CD4-positive, alpha-beta T cell (primary cell): ENCODE results near the gene TMEM229B. TPM values are rescaled to one million over a fixed set of nuclear protein-coding genes. Genes with fewer than 3 reads are reported as not detected.

Source experiments
- ATAC-seq: fragments of 200-7000 bp; cut with Tn5 transposase; one replicate; pipeline ENCODE4 v1.10.0; 2022; ENCODE audit warnings: mild to moderate bottlenecking; ENCODE audit not compliant: poor library complexity
- CTCF ChIA-PET: fragments of 350-600 bp; sonication (Branson Sonifier 250); formaldehyde crosslinking; loops from one replicate; lab custom pipeline; 2021; ENCODE audit warnings: antibody characterized with exemption, inconsistent platforms; lab: Charles Lee
- POLR2A ChIA-PET: fragments of 350-600 bp; sonication (Branson Sonifier 250); formaldehyde crosslinking; loops from one replicate; lab custom pipeline; 2021; ENCODE audit warnings: antibody characterized with exemption, inconsistent platforms; lab: Charles Lee
- DNase-seq, 14 experiments: peaks; one replicate each; pipeline ENCODE4 v3.0.0-alpha.2; 2013 to 2020; ENCODE audit warnings: mixed read lengths in 2 of 14
- H3K27ac ChIP-seq, 2 donors: one replicate each; pipeline versions ENCODE4 v1.5.1 to v1.7.0; 2013; ENCODE audit warnings: low read length in 2 of 2, low read depth in 1 of 2, mild to moderate bottlenecking in 1 of 2
- H3K27me3 ChIP-seq, 2 experiments: 1 replicate in 1 of 2; 2 replicates in 1 of 2; pipeline versions ENCODE4 v1.6.1 to v1.7.0; 2013; ENCODE audit warnings: low read length in 2 of 2, control low read depth in 1 of 2, mild to moderate bottlenecking in 1 of 2, moderate library complexity in 1 of 2; ENCODE audit not compliant: insufficient read depth in 2 of 2, control insufficient read depth in 1 of 2
- H3K36me3 ChIP-seq: one replicate; pipeline ENCODE4 v1.6.1; 2013; ENCODE audit warnings: low read length, control low read depth; ENCODE audit not compliant: insufficient read depth
- H3K4me1 ChIP-seq: one replicate; pipeline ENCODE4 v1.6.1; 2013; ENCODE audit warnings: low read length, control low read depth; ENCODE audit not compliant: insufficient read depth
- H3K4me3 ChIP-seq: one replicate; pipeline ENCODE4 v1.5.1; 2013; ENCODE audit warnings: mild to moderate bottlenecking, low read length, moderate library complexity
- H3K9me3 ChIP-seq, 2 experiments: 1 replicate in 1 of 2; 2 replicates in 1 of 2; pipeline versions ENCODE4 v1.6.1 to v1.7.0; 2013; ENCODE audit warnings: low read length in 2 of 2, mild to moderate bottlenecking in 2 of 2, control low read depth in 1 of 2, moderate library complexity in 1 of 2; ENCODE audit not compliant: control insufficient read depth in 1 of 2, insufficient read depth in 1 of 2
- H3K27ac Mint-ChIP-seq: one replicate; pipeline ENCODE4 v1.8.0; 2020; ENCODE audit warnings: mixed read lengths
- H3K27me3 Mint-ChIP-seq: one replicate; pipeline ENCODE4 v1.8.0; 2021; ENCODE audit warnings: mixed read lengths
- H3K36me3 Mint-ChIP-seq: one replicate; pipeline ENCODE4 v1.8.0; 2021; ENCODE audit warnings: low read depth, mixed read lengths
- H3K4me1 Mint-ChIP-seq: one replicate; pipeline ENCODE4 v1.8.0; 2021; ENCODE audit warnings: low read depth, mixed read lengths
- H3K4me3 Mint-ChIP-seq: one replicate; pipeline ENCODE4 v1.8.0; 2020; ENCODE audit warnings: mild to moderate bottlenecking, mixed read lengths
- H3K9me3 Mint-ChIP-seq: one replicate; pipeline ENCODE4 v1.8.0; 2020; ENCODE audit warnings: mixed read lengths
- intact Hi-C, 2 experiments: fragments of 100-400 bp; cut with DNase I in 1 of 2; cut with micrococcal nuclease in 1 of 2; formaldehyde crosslinking; loops; one replicate each; pipeline versions ENCODE4 v1.15.1 to v1.9.0; 2023 to 2025; cut with DNase I, micrococcal nuclease
- total RNA-seq, 174 experiments: library from RNA in 2 of 174; stranded (reverse) in 2 of 174; gene quantifications; one replicate each; pipeline ENCODE4 v1.2.3 and lab custom pipeline; 2021 to 2026
- TF ChIP-seq, protein P1 (sequence below): fragments of 200-600 bp; IDR thresholded peaks from one replicate; pipeline ENCODE4 v1.8.0; 2022; ENCODE audit warnings: antibody characterized with exemption, mild to moderate bottlenecking

The TMEM229B gene
- total RNA-seq, 2 experiments from 2014 or later, result 7.1 to 9.1 TPM

- peaks cover 19% of the 10 kb centered on the region for H3K27me3 Mint-ChIP-seq
- no peaks in the 10 kb centered on the region for H3K36me3 ChIP-seq
- H3K9me3 ChIP-seq, result no peaks in the 10 kb centered on the region
- no peaks in the 10 kb centered on the region for H3K4me1 Mint-ChIP-seq
- ATAC-seq (no peak), DNase-seq (no peak)
- no peaks in the 10 kb centered on the region for H3K4me1 ChIP-seq
- H3K4me3 Mint-ChIP-seq, result no peak overlapping the region
- no peaks in the 10 kb centered on the region for H3K36me3 Mint-ChIP-seq
- intact Hi-C loops, result no loop called here
- ChIA-PET CTCF (interaction anchor here (0.6 kb wide), 1 partner anchor 135 kb away, joined by 3 read pairs; no protein-coding TSS in a partner anchor), POLR2A (no interaction called here)
- H3K9me3 Mint-ChIP-seq, result no peaks in the 10 kb centered on the region
- H3K4me3 ChIP-seq, result no peak overlapping the region
- TF ChIP-seq, protein P1, sequence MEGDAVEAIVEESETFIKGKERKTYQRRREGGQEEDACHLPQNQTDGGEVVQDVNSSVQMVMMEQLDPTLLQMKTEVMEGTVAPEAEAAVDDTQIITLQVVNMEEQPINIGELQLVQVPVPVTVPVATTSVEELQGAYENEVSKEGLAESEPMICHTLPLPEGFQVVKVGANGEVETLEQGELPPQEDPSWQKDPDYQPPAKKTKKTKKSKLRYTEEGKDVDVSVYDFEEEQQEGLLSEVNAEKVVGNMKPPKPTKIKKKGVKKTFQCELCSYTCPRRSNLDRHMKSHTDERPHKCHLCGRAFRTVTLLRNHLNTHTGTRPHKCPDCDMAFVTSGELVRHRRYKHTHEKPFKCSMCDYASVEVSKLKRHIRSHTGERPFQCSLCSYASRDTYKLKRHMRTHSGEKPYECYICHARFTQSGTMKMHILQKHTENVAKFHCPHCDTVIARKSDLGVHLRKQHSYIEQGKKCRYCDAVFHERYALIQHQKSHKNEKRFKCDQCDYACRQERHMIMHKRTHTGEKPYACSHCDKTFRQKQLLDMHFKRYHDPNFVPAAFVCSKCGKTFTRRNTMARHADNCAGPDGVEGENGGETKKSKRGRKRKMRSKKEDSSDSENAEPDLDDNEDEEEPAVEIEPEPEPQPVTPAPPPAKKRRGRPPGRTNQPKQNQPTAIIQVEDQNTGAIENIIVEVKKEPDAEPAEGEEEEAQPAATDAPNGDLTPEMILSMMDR, result no peak
- peaks cover 0 to 2% of the 10 kb centered on the region in 2 experiments for H3K27me3 ChIP-seq
- H3K27ac ChIP-seq, result no peak overlapping the region
- H3K27ac Mint-ChIP-seq, result no peak overlapping the region
Observed at GRCh38 chr14:67436006-67436866, 52.3 kb downstream of the TMEM229B start.

GRCh38 chr14:67435603-67436002, 52.9 kb downstream of the TMEM229B start:
- peaks cover 19% of the 10 kb centered on the region for H3K27me3 Mint-ChIP-seq
- DNase-seq, result no peak
- H3K27ac Mint-ChIP-seq, result no peak overlapping the region
- no peaks in the 10 kb centered on the region for H3K36me3 Mint-ChIP-seq
- no peak overlapping the region for H3K4me3 ChIP-seq
- H3K9me3 ChIP-seq, result no peaks in the 10 kb centered on the region
- ATAC-seq, result no peak
- H3K27me3 ChIP-seq, result peaks cover 0 to 2% of the 10 kb centered on the region in 2 experiments
- H3K4me3 Mint-ChIP-seq, result no peak overlapping the region
- no peaks in the 10 kb centered on the region for H3K36me3 ChIP-seq
- intact Hi-C loops, result no loop called here
- TF ChIP-seq, protein P1, result no peak
- ChIA-PET CTCF (interaction anchor here (0.6 kb wide), 1 partner anchor 136 kb away, joined by 3 read pairs; no protein-coding TSS in a partner anchor), POLR2A (no interaction called here)
- H3K4me1 Mint-ChIP-seq, result no peaks in the 10 kb centered on the region
- no peaks in the 10 kb centered on the region for H3K4me1 ChIP-seq
- no peaks in the 10 kb centered on the region for H3K9me3 Mint-ChIP-seq
- no peak overlapping the region for H3K27ac ChIP-seq

DNA sequence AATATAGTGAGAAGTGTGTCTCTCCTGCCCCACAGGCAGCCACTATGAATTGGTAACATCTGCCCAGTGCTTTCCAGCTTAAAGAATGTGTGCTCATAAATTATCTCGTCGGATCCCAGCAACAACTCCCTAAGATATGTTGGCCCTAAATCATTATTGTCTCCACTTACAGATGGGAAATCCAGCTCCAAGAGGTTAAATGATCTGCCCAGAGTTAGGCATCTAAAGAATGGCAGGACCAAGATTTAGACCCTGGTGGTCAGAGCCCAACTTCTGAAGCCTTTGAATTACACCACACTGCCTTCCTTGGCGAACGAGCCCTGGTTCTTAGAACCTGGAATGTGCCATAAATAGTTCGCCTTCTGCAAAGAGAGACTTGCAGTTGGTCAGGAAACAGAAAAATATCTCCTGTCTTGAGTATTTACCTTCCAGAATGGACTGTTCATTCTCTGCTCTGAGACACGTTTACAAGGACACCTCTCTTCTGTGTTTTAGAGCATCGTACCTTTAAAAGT, 56.4 kb downstream of the TMEM229B start:
- no peak for DNase-seq

More for the DNA sequence above, 56.4 kb downstream of the TMEM229B start:
- Mint-ChIP-seq H3K9me3 (no peaks in the 10 kb centered on the region), H3K27ac (no peak overlapping the region), H3K4me1 (no peaks in the 10 kb centered on the region), H3K27me3 (peaks cover 6% of the 10 kb centered on the region), H3K4me3 (no peak overlapping the region), H3K36me3 (no peaks in the 10 kb centered on the region)
- Histone ChIP-seq H3K9me3 (no peaks in the 10 kb centered on the region), H3K4me3 (no peak overlapping the region), H3K27me3 (peaks cover 0 to 2% of the 10 kb centered on the region in 2 experiments), H3K36me3 (no peaks in the 10 kb centered on the region), H3K4me1 (peaks cover 3% of the 10 kb centered on the region), H3K27ac (no peak overlapping the region)
- ATAC-seq, result no peak
- ChIA-PET CTCF (interaction anchor here (1.5 kb wide), 2 partner anchors 139 to 273 kb away, joined by 3 to 5 read pairs; no protein-coding TSS in a partner anchor), POLR2A (interaction anchor here (2.1 kb wide), 1 partner anchor 139 kb away, joined by 7 read pairs; no protein-coding TSS in a partner anchor)
- intact Hi-C loops, result no loop called here
- TF ChIP-seq, protein P1, result no peak
